ENCODE data around the gene RAI1. TPM values are rescaled to one million over a fixed set of nuclear protein-coding genes. Genes with fewer than 3 reads are reported as not detected.
A peak's percentile ranks its signal among the peaks of the same experiment; 100 is the strongest.

RAI1 gene
- polyA plus RNA-seq, 2 of the 4 experiments (the other 2 are of a cell fraction), result 3.5 to 23.8 TPM

- TF ChIP-seq EHF (CRISPR knock-in tag; IDR thresholded peaks at IDR 0.05) (no peak), KDM5A (IDR thresholded peaks at IDR 0.05) (no peak), BHLHE40 (IDR thresholded peaks at IDR 0.05; ENCODE audit: low read depth, low read length) (no peak), ZNF302 (CRISPR knock-in tag; IDR thresholded peaks at IDR 0.05) (no peak), CBX8 (IDR thresholded peaks at IDR 0.05) (no peak), RNF2 (IDR thresholded peaks at IDR 0.05; ENCODE audit: borderline replicate concordance, low read depth) (no peak), NR3C1 (IDR thresholded peaks at IDR 0.05) (no peak), ZC3H11A (IDR thresholded peaks at IDR 0.05) (no peak), ZSCAN20 (CRISPR knock-in tag; IDR thresholded peaks at IDR 0.05) (no peak), KDM1A (IDR thresholded peaks at IDR 0.05; ENCODE audit: low read depth) (no peak), BCL3 (IDR thresholded peaks at IDR 0.05) (no peak), JUNB (IDR thresholded peaks at IDR 0.05) (no peak), FOSB (CRISPR knock-in tag; IDR thresholded peaks at IDR 0.05) (no peak), HEYL (CRISPR knock-in tag; IDR thresholded peaks at IDR 0.05) (peak; percentile 90; the same call in 1 of the 2 replicates), MYC (IDR thresholded peaks at IDR 0.05; ENCODE audit: borderline replicate concordance, low read length) (no peak), JUN (IDR thresholded peaks at IDR 0.05) (peak; percentile 76 to 90; a peak in 3 of 5 replicates), SREBF2 (IDR thresholded peaks at IDR 0.05) (no peak), TFCP2L1 (CRISPR knock-in tag; IDR thresholded peaks at IDR 0.05) (peak; percentile 75; the same call in 1 of the 2 replicates), POLR2A (IDR thresholded peaks at IDR 0.05; ENCODE audit: low read length) (peak; percentile 50; the same call in 1 of the 2 replicates), MAZ (IDR thresholded peaks at IDR 0.05; ENCODE audit: borderline replicate concordance, low read depth, low read length) (no peak), SMC3 (IDR thresholded peaks at IDR 0.05) (no peak), NPAS2 (CRISPR knock-in tag; IDR thresholded peaks at IDR 0.05; ENCODE audit: borderline replicate concordance) (peak; percentile 41; the same call in 1 of the 2 replicates)
Measured at GRCh38 chr17:17836818-17837379, 155.6 kb downstream of the RAI1 start, which contains the start of gene SREBF1 (continued).

GRCh38 chr17:17837380-17837821 lies 156.1 kb downstream of the RAI1 start:
- no peak for TF ChIP-seq JUNB (IDR thresholded peaks at IDR 0.05)
- TF ChIP-seq PBX3 (IDR thresholded peaks at IDR 0.05), result 0 out of 2 replicates have a peak, but pooled peaks have one; percentile 37
- no peak for TF ChIP-seq NPAS2 (CRISPR knock-in tag; IDR thresholded peaks at IDR 0.05; ENCODE audit: borderline replicate concordance)
- TF ChIP-seq MAX (IDR thresholded peaks at IDR 0.05), result peak; percentile 57
- no peak; the same call in 1 of the 2 replicates for TF ChIP-seq HOXB13 (CRISPR knock-in tag; IDR thresholded peaks at IDR 0.05; ENCODE audit: low read depth)
- peak; percentile 33; the same call in 1 of the 2 replicates for TF ChIP-seq HOXA7 (CRISPR knock-in tag; IDR thresholded peaks at IDR 0.05)
- TF ChIP-seq FOXS1 (CRISPR knock-in tag; IDR thresholded peaks at IDR 0.05), result no peak
- 0 out of 2 replicates have a peak, but pooled peaks have one; percentile 1 for TF ChIP-seq TFCP2L1 (CRISPR knock-in tag; IDR thresholded peaks at IDR 0.05)
- peak; percentile 44 for TF ChIP-seq FOSB (CRISPR knock-in tag; IDR thresholded peaks at IDR 0.05)
- TF ChIP-seq ZSCAN20 (CRISPR knock-in tag; IDR thresholded peaks at IDR 0.05), result peak; percentile 81; the same call in 1 of the 2 replicates
- peak; percentile 62; the same call in 1 of the 2 replicates for TF ChIP-seq EHF (CRISPR knock-in tag; IDR thresholded peaks at IDR 0.05)
- peak; percentile 54; the same call in 1 of the 2 replicates for TF ChIP-seq ATOH8 (CRISPR knock-in tag; IDR thresholded peaks at IDR 0.05; ENCODE audit: low read depth)
- TF ChIP-seq BCL3 (IDR thresholded peaks at IDR 0.05), result peak; percentile 29; the same call in 1 of the 3 replicates
- peak; percentile 51 to 89; a peak in 3 of 4 replicates for TF ChIP-seq CEBPB (IDR thresholded peaks at IDR 0.05)
- TF ChIP-seq CHD2 (IDR thresholded peaks at IDR 0.05; ENCODE audit: low read length, partially characterized antibody), result peak; percentile 20
- no peak for TF ChIP-seq CTCF (IDR thresholded peaks at IDR 0.05)
- TF ChIP-seq GATA3 (IDR thresholded peaks at IDR 0.05; ENCODE audit: borderline replicate concordance), result peak; percentile 37; the same call in 1 of the 2 replicates
- ChIA-PET POLR2A (interaction anchor here (0.7 to 5.7 kb wide), 16 partner anchors 10 to 155 kb away, joined by 3 to 105 read pairs (median 12); partner anchors contain the start of genes DRC3 and TOM1L2), CTCF (interaction anchor here (0.6 to 22.1 kb wide), 11 partner anchors 9 to 197 kb away, joined by 3 to 402 read pairs (median 4); no protein-coding TSS in a partner anchor)
- ATAC-seq, result peak; percentile 16 to 30
- peak overlapping the region; percentile 98 for H3K27ac ChIP-seq
- peak overlapping the region; percentile 85 for H3K4me3 ChIP-seq
- FAIRE-seq, result no peak
- peak overlapping the region; percentile 93 for H3K4me2 ChIP-seq
- peaks cover 80% of the 10 kb centered on the region for H3K4me1 ChIP-seq
- peak; percentile 80 to 93 for DNase-seq (ENCODE audit: low read depth in 1 of 2, low spot score in 1 of 2)
- no peaks in the 10 kb centered on the region for H3K9me3 ChIP-seq
- WGBS (ENCODE audit: missing lambda C conversion rate), result 35% methylated on average over 3 of the region's 3 CpGs

Measured in A549 (cell line).